Ishikawa (cell line): ENCODE measurements around the gene RALGPS2.

Source experiments
- CEBPB ChIP-seq: IDR thresholded peaks from 2 replicates; pipeline ENCODE4 v1.6.1; 2012
- CREB1 ChIP-seq: IDR thresholded peaks from 2 replicates; pipeline ENCODE4 v1.6.1; 2012; ENCODE audit warnings: low read depth
- EGR1 ChIP-seq: IDR thresholded peaks from 2 replicates; pipeline ENCODE4 v1.6.1; 2012
- EP300 ChIP-seq: IDR thresholded peaks from 2 replicates; pipeline ENCODE4 v1.6.1; 2012; ENCODE audit warnings: borderline replicate concordance
- FOXM1 ChIP-seq: IDR thresholded peaks from 2 replicates; pipeline ENCODE4 v1.6.1; 2012; ENCODE audit warnings: low read depth, borderline replicate concordance
- MAX ChIP-seq: IDR thresholded peaks from 2 replicates; pipeline ENCODE4 v1.6.1; 2012
- NFIC ChIP-seq: IDR thresholded peaks from 2 replicates; pipeline ENCODE4 v1.6.1; 2012
- RAD21 ChIP-seq: IDR thresholded peaks from 2 replicates; pipeline ENCODE4 v1.6.1; 2012; ENCODE audit warnings: low read depth
- REST ChIP-seq: IDR thresholded peaks from 2 replicates; pipeline ENCODE4 v1.6.1; 2012; ENCODE audit warnings: low read depth, mild to moderate bottlenecking
- TAF1 ChIP-seq: IDR thresholded peaks from 2 replicates; pipeline ENCODE4 v1.6.1; 2012; ENCODE audit warnings: low read depth, mild to moderate bottlenecking
- TCF12 ChIP-seq: IDR thresholded peaks from 2 replicates; pipeline ENCODE4 v1.6.1; 2012; ENCODE audit warnings: low read depth
- TEAD4 ChIP-seq: IDR thresholded peaks from 2 replicates; pipeline ENCODE4 v1.6.1; 2012
- USF1 ChIP-seq: IDR thresholded peaks from 2 replicates; pipeline ENCODE4 v1.6.1; 2012
- YY1 ChIP-seq: IDR thresholded peaks from 2 replicates; pipeline ENCODE4 v1.6.1; 2012; ENCODE audit warnings: low read depth
- ZBTB7A ChIP-seq: IDR thresholded peaks from 2 replicates; pipeline ENCODE4 v1.6.1; 2012; ENCODE audit warnings: low read depth

The RALGPS2 gene

GRCh38 chr1:178684542-178685000, 40.5 kb upstream of the RALGPS2 start:
- TF ChIP-seq MAX (no peak), EGR1 (no peak), TCF12 (no peak), USF1 (no peak), ZBTB7A (no peak), TEAD4 (peak; percentile 31; the same call in 1 of the 2 replicates), NFIC (no peak), TAF1 (no peak), EP300 (no peak), YY1 (no peak), RAD21 (no peak), CREB1 (no peak), REST (no peak), FOXM1 (peak; percentile 79), CEBPB (no peak)

- TF ChIP-seq EGR1 (no peak), REST (no peak), FOXM1 (no peak), YY1 (no peak), NFIC (no peak), TEAD4 (no peak), RAD21 (no peak), EP300 (no peak), TAF1 (no peak), MAX (no peak), CEBPB (no peak)
Measured at GRCh38 chr1:178686407-178686806, 38.6 kb upstream of the RALGPS2 start.

GRCh38 chr1:178688244-178688643, 36.8 kb upstream of the RALGPS2 start:
- TF ChIP-seq TEAD4 (no peak), EP300 (no peak), REST (no peak), MAX (no peak), RAD21 (no peak), NFIC (no peak), USF1 (no peak), CREB1 (no peak), FOXM1 (no peak)

- no peak for TF ChIP-seq TAF1
Measured at GRCh38 chr1:178689769-178690168, 35.3 kb upstream of the RALGPS2 start.

- no peak for TF ChIP-seq NFIC
- no peak for TF ChIP-seq FOXM1
- TF ChIP-seq EP300: no peak
- TF ChIP-seq CREB1: no peak
- TF ChIP-seq MAX: no peak
- TF ChIP-seq TAF1: no peak
Measured at GRCh38 chr1:178690496-178690895, 34.5 kb upstream of the RALGPS2 start.
